ENCODE measurements around the gene CCDC85C. TPM values are rescaled to one million over a fixed set of nuclear protein-coding genes. Genes with fewer than 3 reads are reported as not detected.

Gene CCDC85C
- total RNA-seq, 1 experiment from 2014 or later, result 33.2 TPM

DNA sequence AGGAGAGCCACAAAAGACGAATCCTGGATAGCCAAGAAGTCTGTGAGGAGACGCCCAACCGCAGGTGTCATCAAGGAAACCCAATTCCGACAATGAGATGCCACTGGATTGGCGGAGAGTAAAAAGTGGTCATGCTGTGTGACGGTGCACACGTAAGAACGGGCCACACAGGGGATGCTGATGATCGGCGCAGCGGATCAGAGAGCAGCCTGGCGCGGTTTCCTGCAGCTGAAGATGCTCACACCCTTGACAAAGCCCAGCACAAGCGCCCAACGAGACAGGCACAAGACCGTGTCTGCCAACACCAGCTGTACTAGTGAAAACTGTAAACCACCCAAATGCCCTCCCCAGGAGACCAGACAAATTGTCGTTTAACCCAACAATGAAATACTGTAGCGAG, 55.8 kb downstream of the CCDC85C start:
- no peak overlapping the region for H3K9ac ChIP-seq (ENCODE audit: extremely low read depth, insufficient read length, low read length)
- no peak overlapping the region for H3K27ac ChIP-seq (ENCODE audit: insufficient read length, low read depth, low read length)
- peaks cover 2% of the 10 kb centered on the region for H4K20me1 ChIP-seq (ENCODE audit: control insufficient read depth, insufficient read depth, insufficient read length)
- H3K27me3 ChIP-seq (ENCODE audit: insufficient read depth, low read length), result 0 out of 2 replicates have a peak, but pooled peaks cover 2% of the 10 kb centered on the region
- H3K14ac ChIP-seq (ENCODE audit: insufficient read depth, low read length), result no peak overlapping the region; the same call in 1 of the 2 replicates
- H3K23me2 ChIP-seq (ENCODE audit: insufficient read length, low read depth, low read length, poor library complexity, severe bottlenecking), result no peaks in the 10 kb centered on the region
- H2AK5ac ChIP-seq (ENCODE audit: insufficient read length, low read length), result no peak overlapping the region
- no peaks in the 10 kb centered on the region for H3K79me1 ChIP-seq (ENCODE audit: insufficient read depth, low read depth, low read length, poor library complexity, severe bottlenecking)
- H3K9me3 Mint-ChIP-seq, result no peaks in the 10 kb centered on the region
- no peak overlapping the region for H3K23ac ChIP-seq (ENCODE audit: insufficient read length, low read depth, low read length)
- H3K18ac ChIP-seq (ENCODE audit: insufficient read length, low read depth, low read length), result no peak overlapping the region
- H3K27ac Mint-ChIP-seq, result peak overlapping the region in 2 of 3 experiments; percentile 10 to 43; a peak in 4 of 7 replicates
- no CpG with 5 or more reads among the region's 18 CpGs for WGBS (ENCODE audit: extremely low coverage, insufficient read length, low lambda C conversion rate)
- H2BK15ac ChIP-seq (ENCODE audit: low read depth, low read length), result no peak overlapping the region
- no peak overlapping the region for H2BK20ac ChIP-seq (ENCODE audit: low read depth, low read length, poor library complexity, severe bottlenecking)
- DNase-seq, result no peak
- no peak overlapping the region for H2BK12ac ChIP-seq (ENCODE audit: insufficient read length, low read depth, low read length)
- no peak overlapping the region for H3K4me2 ChIP-seq (ENCODE audit: insufficient read depth, insufficient read length, low read length)
- no peak overlapping the region for H3T11ph ChIP-seq (ENCODE audit: low read length)
- H3K4ac ChIP-seq (ENCODE audit: low read depth, low read length), result no peak overlapping the region
- H3K4me1 ChIP-seq (ENCODE audit: insufficient read depth, low read length), result no peaks in the 10 kb centered on the region; the same call in 1 of the 2 replicates
- H3K4me3 Mint-ChIP-seq, result no peak overlapping the region
- no peak overlapping the region for H3K56ac ChIP-seq (ENCODE audit: insufficient read length, low read depth, low read length)
- TF ChIP-seq, protein P1, sequence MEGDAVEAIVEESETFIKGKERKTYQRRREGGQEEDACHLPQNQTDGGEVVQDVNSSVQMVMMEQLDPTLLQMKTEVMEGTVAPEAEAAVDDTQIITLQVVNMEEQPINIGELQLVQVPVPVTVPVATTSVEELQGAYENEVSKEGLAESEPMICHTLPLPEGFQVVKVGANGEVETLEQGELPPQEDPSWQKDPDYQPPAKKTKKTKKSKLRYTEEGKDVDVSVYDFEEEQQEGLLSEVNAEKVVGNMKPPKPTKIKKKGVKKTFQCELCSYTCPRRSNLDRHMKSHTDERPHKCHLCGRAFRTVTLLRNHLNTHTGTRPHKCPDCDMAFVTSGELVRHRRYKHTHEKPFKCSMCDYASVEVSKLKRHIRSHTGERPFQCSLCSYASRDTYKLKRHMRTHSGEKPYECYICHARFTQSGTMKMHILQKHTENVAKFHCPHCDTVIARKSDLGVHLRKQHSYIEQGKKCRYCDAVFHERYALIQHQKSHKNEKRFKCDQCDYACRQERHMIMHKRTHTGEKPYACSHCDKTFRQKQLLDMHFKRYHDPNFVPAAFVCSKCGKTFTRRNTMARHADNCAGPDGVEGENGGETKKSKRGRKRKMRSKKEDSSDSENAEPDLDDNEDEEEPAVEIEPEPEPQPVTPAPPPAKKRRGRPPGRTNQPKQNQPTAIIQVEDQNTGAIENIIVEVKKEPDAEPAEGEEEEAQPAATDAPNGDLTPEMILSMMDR (conservative IDR thresholded peaks at IDR 0.05), result no peak
- no peak overlapping the region for H2BK5ac ChIP-seq (ENCODE audit: insufficient read length, low read length)
- H3K36me3 Mint-ChIP-seq (ENCODE audit: insufficient read depth in 1 of 3, low read depth in 3 of 3), result no peaks in the 10 kb centered on the region
- no peaks in the 10 kb centered on the region; the same call in 1 of the 2 replicates for H3K79me2 ChIP-seq (ENCODE audit: insufficient read depth, low read length)
- H4K91ac ChIP-seq (ENCODE audit: insufficient read length, low read depth, low read length), result no peak overlapping the region
- H3K4me1 Mint-ChIP-seq, result peaks cover 59 to 68% of the 10 kb centered on the region in 2 experiments
- no peak overlapping the region for H4K8ac ChIP-seq (replicated peaks; ENCODE audit: insufficient read length, low read depth, low read length)
- H2BK120ac ChIP-seq (ENCODE audit: low read depth, low read length, poor library complexity, severe bottlenecking), result no peak overlapping the region
- no peaks in the 10 kb centered on the region for H3K9me3 ChIP-seq (ENCODE audit: control insufficient read depth, low read depth, low read length)
- H3K27me3 Mint-ChIP-seq (ENCODE audit: low read depth), result no peaks in the 10 kb centered on the region
- no peak overlapping the region for H2AFZ ChIP-seq (ENCODE audit: low read length)
- H4K5ac ChIP-seq (ENCODE audit: insufficient read length, low read depth, low read length), result no peak overlapping the region
